B cell (primary cell): ENCODE results near the gene SLC7A5. TPM values are rescaled to one million over a fixed set of nuclear protein-coding genes. Genes with fewer than 3 reads are reported as not detected.

Source experiments
- ATAC-seq: fragments of 200-7000 bp; cut with Tn5 transposase; one replicate; pipeline ENCODE4 v1.10.0; 2021; ENCODE audit warnings: low read depth, mild to moderate bottlenecking, moderate number of reproducible peaks, moderate library complexity
- CTCF ChIA-PET: fragments of 350-600 bp; sonication (Branson Sonifier 250); formaldehyde crosslinking; loops from one replicate; lab custom pipeline; 2021; ENCODE audit warnings: antibody characterized with exemption, inconsistent platforms; lab: Charles Lee
- POLR2A ChIA-PET: fragments of 350-600 bp; sonication (Branson Sonifier 250); formaldehyde crosslinking; loops from one replicate; lab custom pipeline; 2021; ENCODE audit warnings: antibody characterized with exemption; lab: Charles Lee
- DNase-seq: peaks from one replicate; pipeline ENCODE4 v3.0.0; 2013
- H2AFZ ChIP-seq: 2 replicates; pipeline ENCODE4 v1.6.1; 2012; ENCODE audit warnings: mild to moderate bottlenecking, low read depth, low read length; ENCODE audit not compliant: insufficient read depth, poor library complexity, severe bottlenecking
- H3K27ac ChIP-seq, 2 donors: 1 replicate in 1 of 2; 2 replicates in 1 of 2; pipeline ENCODE4 v1.5.1; 2012 to 2013; ENCODE audit warnings: low read length in 2 of 2, mild to moderate bottlenecking in 2 of 2, moderate library complexity in 1 of 2
- H3K27me3 ChIP-seq, 4 experiments: fragments of 200-600 bp in 1 of 4; sonication (generic) in 1 of 4; replicated peaks in 1 of 4; 1 replicate in 2 of 4; 2 replicates in 2 of 4; pipeline versions ENCODE4 v1.6.1 to v1.7.0; 2013 to 2016; ENCODE audit warnings: low read length in 3 of 4, mild to moderate bottlenecking in 2 of 4, mixed read lengths in 1 of 4, moderate library complexity in 1 of 4; ENCODE audit not compliant: insufficient read depth in 4 of 4, control insufficient read depth in 3 of 4; ENCODE audit errors: control extremely low read depth in 1 of 4
- H3K36me3 ChIP-seq, 2 experiments: replicated peaks in 1 of 2; 1 replicate in 1 of 2; 2 replicates in 1 of 2; pipeline versions ENCODE4 v1.6.1 to v1.7.1; 2013; ENCODE audit warnings: low read length in 1 of 2; ENCODE audit not compliant: insufficient read depth in 2 of 2, control insufficient read depth in 1 of 2; ENCODE audit errors: control extremely low read depth in 1 of 2, extremely low read depth in 1 of 2
- H3K4me1 ChIP-seq, 2 donors: fragments of 200-600 bp in 1 of 2; sonication (generic) in 1 of 2; 1 replicate in 1 of 2; 2 replicates in 1 of 2; pipeline versions ENCODE4 v1.5.1 to v1.6.1; 2013 to 2017; ENCODE audit warnings: low read length in 2 of 2; ENCODE audit not compliant: control insufficient read depth in 2 of 2, insufficient read depth in 2 of 2
- H3K4me2 ChIP-seq: replicated peaks from 2 replicates; pipeline ENCODE3; 2012; ENCODE audit warnings: mild to moderate bottlenecking, low read depth, low read length; ENCODE audit not compliant: poor library complexity, severe bottlenecking
- H3K4me3 ChIP-seq, 5 experiments: fragments of 200-600 bp in 1 of 5; sonication (generic) in 1 of 5; 1 replicate in 3 of 5; 2 replicates in 2 of 5; pipeline versions ENCODE4 v1.5.1 to v1.7.0; 2011 to 2016; ENCODE audit warnings: low read length in 4 of 5, mild to moderate bottlenecking in 4 of 5, low read depth in 2 of 5, control low read depth in 1 of 5, moderate library complexity in 1 of 5; ENCODE audit not compliant: insufficient read depth in 1 of 5; ENCODE audit errors: control extremely low read depth in 1 of 5, extremely low read depth in 1 of 5
- H3K79me2 ChIP-seq: fragments of 200-600 bp; sonication (generic); one replicate; pipeline ENCODE4 v1.6.0; 2016; ENCODE audit warnings: low read length; ENCODE audit not compliant: control insufficient read depth, insufficient read depth
- H3K9ac ChIP-seq: fragments of 200-600 bp; sonication (generic); 2 replicates; pipeline ENCODE4 v1.6.1; 2017; ENCODE audit warnings: mild to moderate bottlenecking, low read length, moderate library complexity
- H3K9me3 ChIP-seq, 3 donors: one replicate each; pipeline versions ENCODE4 v1.6.1 to v1.7.1; 2013; ENCODE audit warnings: low read length in 2 of 3; ENCODE audit not compliant: control insufficient read depth in 2 of 3, insufficient read depth in 1 of 3; ENCODE audit errors: control extremely low read depth in 1 of 3
- H4K20me1 ChIP-seq: 2 replicates; pipeline ENCODE4 v1.6.0; 2012; ENCODE audit warnings: mild to moderate bottlenecking, low read length; ENCODE audit not compliant: insufficient read depth, control insufficient read depth, poor library complexity, severe bottlenecking
- H3K27ac Mint-ChIP-seq: one replicate; pipeline ENCODE4 v1.8.0; 2021; ENCODE audit warnings: mixed read lengths
- H3K27me3 Mint-ChIP-seq: one replicate; pipeline ENCODE4 v1.8.0; 2021; ENCODE audit warnings: mixed read lengths
- H3K4me1 Mint-ChIP-seq: one replicate; pipeline ENCODE4 v1.8.0; 2021; ENCODE audit warnings: mixed read lengths
- H3K4me3 Mint-ChIP-seq: one replicate; pipeline ENCODE4 v1.8.0; 2021; ENCODE audit warnings: mixed read lengths
- H3K9me3 Mint-ChIP-seq: one replicate; pipeline ENCODE4 v1.8.0; 2022; ENCODE audit warnings: mixed read lengths; ENCODE audit not compliant: insufficient read depth
- CTCF ChIP-seq: fragments of 200-600 bp; IDR thresholded peaks from one replicate; pipeline ENCODE4 v1.8.0; 2022; ENCODE audit warnings: antibody characterized with exemption, mild to moderate bottlenecking
- EZH2 ChIP-seq: IDR thresholded peaks from 2 replicates; pipeline ENCODE4 v1.6.1; 2012; ENCODE audit warnings: borderline replicate concordance, low read depth, mild to moderate bottlenecking, moderate library complexity, low read length; ENCODE audit not compliant: insufficient read depth, poor library complexity, severe bottlenecking
- WGBS: methylation state at CpG from one replicate; pipeline ENCODE4 v1.1.5; 2013; ENCODE audit warnings: missing lambda C conversion rate; ENCODE audit not compliant: insufficient coverage; 5-methylcytosine and 5-hydroxymethylcytosine counted together
- intact Hi-C: fragments of 100-400 bp; cut with micrococcal nuclease; formaldehyde crosslinking; loops from one replicate; pipeline ENCODE4 v1.10.0; 2022
- polyA plus RNA-seq: library from polyadenylated mRNA; depleted of rRNA; stranded (reverse); fragments of >200 nt; gene quantifications from 2 replicates; pipeline ENCODE4 v1.2.3, GENCODE V29; 2012
- total RNA-seq, 2 donors: library from RNA; stranded (reverse); fragments of 120-200 nt in 1 of 2; gene quantifications; 1 replicate in 1 of 2; 2 replicates in 1 of 2; pipeline versions ENCODE4 v1.2.3 to v1.2.4, GENCODE V29; 2013 to 2022

Gene SLC7A5
- total and polyA plus RNA-seq, 2 donors (not counting 1 experiment from before 2014, with no cell fraction given) = 2.5 to 20.9 TPM

DNA sequence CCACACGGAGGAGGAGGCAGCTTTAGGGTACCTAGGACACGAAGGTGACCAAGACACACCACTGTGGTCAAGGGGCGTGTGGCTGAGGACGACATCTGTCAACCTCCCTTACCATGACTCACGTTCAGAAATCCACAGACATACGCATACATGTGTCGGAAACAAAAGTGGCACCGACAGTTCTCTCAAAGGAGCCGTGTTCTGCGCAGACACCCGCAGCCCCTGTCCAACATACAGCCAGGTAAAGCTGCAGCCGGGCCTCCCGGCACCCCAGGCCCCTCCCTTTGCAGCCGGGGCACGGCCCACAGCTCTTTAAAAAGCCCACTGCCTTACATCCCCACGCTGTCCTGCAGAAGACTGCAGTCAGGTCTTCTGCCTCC is 63.1 kb downstream of the SLC7A5 start:
- H3K27ac ChIP-seq = peak overlapping the region; percentile 62 to 78
- intact Hi-C loops = no loop called here

DNA sequence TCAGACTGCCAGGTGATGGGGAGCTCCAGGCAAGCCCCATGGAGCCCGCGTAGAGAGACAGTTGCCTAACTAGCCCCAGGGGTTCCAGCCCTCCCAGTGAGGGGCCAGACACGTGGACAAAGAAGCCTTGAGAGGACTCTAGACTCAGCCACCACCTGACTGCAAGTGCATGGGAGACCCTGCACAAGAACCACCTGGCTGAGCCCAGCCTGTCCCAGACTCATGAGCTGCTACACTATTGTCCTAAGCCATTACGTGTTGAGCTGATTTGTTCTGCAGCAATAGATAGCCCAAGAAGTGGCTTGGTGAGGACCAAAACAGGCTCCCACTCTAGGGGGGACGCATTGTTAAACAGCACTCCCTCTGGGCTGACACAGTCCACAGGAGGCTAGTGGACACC is 65.9 kb downstream of the SLC7A5 start:
- H3K4me3 Mint-ChIP-seq = no peak overlapping the region
- CTCF ChIA-PET = interaction anchor here (0.6 to 12.6 kb wide), 3 partner anchors 23 to 47 kb away, joined by 3 to 154 read pairs (median 4); no protein-coding TSS in a partner anchor

More for the DNA sequence above, 63.1 kb downstream of the SLC7A5 start:
- H2AFZ ChIP-seq = peak overlapping the region; percentile 53
- ChIA-PET CTCF (interaction anchor here (1.3 to 12.6 kb wide), 6 partner anchors 26 to 70 kb away, joined by 3 to 154 read pairs (median 5); partner anchors contain the start of gene SLC7A5), POLR2A (interaction anchor here (0.8 to 1.8 kb wide), 4 partner anchors 23 to 63 kb away, joined by 3 to 12 read pairs (median 6); partner anchors contain the start of gene SLC7A5)
- no peaks in the 10 kb centered on the region for H3K36me3 ChIP-seq
- H3K4me1 ChIP-seq = peaks cover 52 to 79% of the 10 kb centered on the region in 2 donors
- H3K9ac ChIP-seq = no peak overlapping the region
- DNase-seq (no peak), ATAC-seq (no peak)
- peak overlapping the region; percentile 85 for H3K27ac Mint-ChIP-seq
- H3K4me3 ChIP-seq = peak overlapping the region in 1 of 5 experiments; percentile 22
- H3K27me3 Mint-ChIP-seq = peaks cover 3% of the 10 kb centered on the region
- WGBS = 58% methylated on average over 16 of the region's 16 CpGs
- peaks cover 0 to 3% (median 0%) of the 10 kb centered on the region in 4 experiments for H3K27me3 ChIP-seq
- H3K9me3 ChIP-seq = peaks cover 0 to 13% (median 0%) of the 10 kb centered on the region in 3 donors
- H3K9me3 Mint-ChIP-seq = no peaks in the 10 kb centered on the region
- H3K4me3 Mint-ChIP-seq = peak overlapping the region; percentile 85
- TF ChIP-seq CTCF = no peak
- peaks cover 58% of the 10 kb centered on the region for H3K4me1 Mint-ChIP-seq
- H4K20me1 ChIP-seq = peaks cover 7% of the 10 kb centered on the region
- peak overlapping the region; percentile 65 for H3K4me2 ChIP-seq
- H3K79me2 ChIP-seq = no peaks in the 10 kb centered on the region

More for the DNA sequence above, 65.9 kb downstream of the SLC7A5 start:
- H3K9me3 ChIP-seq = peaks cover 0 to 15% (median 0%) of the 10 kb centered on the region in 3 donors
- DNase-seq (no peak), ATAC-seq (no peak)
- H3K4me2 ChIP-seq = no peak overlapping the region
- no peak overlapping the region for H2AFZ ChIP-seq
- no peak overlapping the region for H3K27ac ChIP-seq
- intact Hi-C loops = no loop called here
- Mint-ChIP-seq H3K27me3 (peaks cover 3% of the 10 kb centered on the region), H3K9me3 (no peaks in the 10 kb centered on the region), H3K4me1 (peaks cover 32% of the 10 kb centered on the region), H3K27ac (no peak overlapping the region)
- no peak overlapping the region for H3K9ac ChIP-seq
- no peak for TF ChIP-seq EZH2
- TF ChIP-seq CTCF = no peak
- H3K36me3 ChIP-seq = no peaks in the 10 kb centered on the region
- peaks cover 27 to 50% of the 10 kb centered on the region in 2 donors for H3K4me1 ChIP-seq
- peaks cover 0 to 3% (median 0%) of the 10 kb centered on the region in 4 experiments for H3K27me3 ChIP-seq
- no peaks in the 10 kb centered on the region for H3K79me2 ChIP-seq
- POLR2A ChIA-PET = no interaction called here
- H3K4me3 ChIP-seq = no peak overlapping the region
- no peaks in the 10 kb centered on the region for H4K20me1 ChIP-seq
- WGBS = 73% methylated on average over 5 of the region's 5 CpGs
